DOHH2 (cell line): Measurements from ENCODE around the gene UBIAD1.

Experiments used
- H3F3A ChIP-seq: fragments of 200-600 bp; sonication (generic), shearing (Covaris generic); 2 replicates; pipeline ENCODE4 v1.6.0; 2016; ENCODE audit warnings: antibody characterized with exemption, mild to moderate bottlenecking; ENCODE audit not compliant: control insufficient read depth, insufficient read depth
- H3K27ac ChIP-seq: fragments of 200-600 bp; sonication (generic); 2 replicates; pipeline ENCODE4 v1.5.1; 2014; ENCODE audit warnings: low read depth, mild to moderate bottlenecking, low read length, moderate library complexity
- H3K27me3 ChIP-seq: fragments of 200-600 bp; sonication (generic); 2 replicates; pipeline ENCODE4 v1.6.1; 2014; ENCODE audit warnings: mild to moderate bottlenecking, low read length, mixed read lengths; ENCODE audit not compliant: control insufficient read depth
- H3K36me3 ChIP-seq: fragments of 200-600 bp; sonication (generic); 2 replicates; pipeline ENCODE4 v1.6.1; 2014; ENCODE audit warnings: mild to moderate bottlenecking, low read length, moderate library complexity, mixed read lengths; ENCODE audit not compliant: control insufficient read depth
- H3K4me1 ChIP-seq: fragments of 200-600 bp; sonication (generic); 2 replicates; pipeline ENCODE4 v1.6.1; 2014; ENCODE audit warnings: mild to moderate bottlenecking, low read length, mixed read lengths; ENCODE audit not compliant: control insufficient read depth
- H3K4me2 ChIP-seq: fragments of 200-600 bp; sonication (generic); 2 replicates; pipeline ENCODE4 v1.6.0; 2014; ENCODE audit warnings: mild to moderate bottlenecking, low read length, moderate library complexity
- H3K4me3 ChIP-seq: fragments of 200-600 bp; sonication (generic); 2 replicates; pipeline ENCODE4 v1.5.1; 2014; ENCODE audit warnings: mild to moderate bottlenecking, low read length, mixed read lengths
- H3K79me2 ChIP-seq: fragments of 200-600 bp; sonication (generic); 2 replicates; pipeline ENCODE4 v1.6.1; 2014; ENCODE audit warnings: mild to moderate bottlenecking, low read length, mixed read lengths; ENCODE audit not compliant: control insufficient read depth
- H3K9me2 ChIP-seq: fragments of 200-600 bp; sonication (generic); replicated peaks from 2 replicates; pipeline ENCODE4 v1.6.1; 2014; ENCODE audit warnings: mild to moderate bottlenecking, low read length, mixed read lengths; ENCODE audit not compliant: control insufficient read depth
- H3K9me3 ChIP-seq: fragments of 200-600 bp; sonication (generic); 2 replicates; pipeline ENCODE4 v1.6.1; 2014; ENCODE audit warnings: antibody characterized with exemption, low read length, mixed read lengths; ENCODE audit not compliant: control insufficient read depth, insufficient read depth
- H4K20me1 ChIP-seq: fragments of 200-600 bp; sonication (generic); 2 replicates; pipeline ENCODE4 v1.6.0; 2014; ENCODE audit warnings: low read depth, mild to moderate bottlenecking, antibody characterized with exemption, low read length, moderate library complexity; ENCODE audit not compliant: control insufficient read depth, insufficient read depth
- CTCF ChIP-seq: fragments of 200-600 bp; sonication (generic); IDR thresholded peaks from one replicate; pipeline ENCODE4 v1.5.1; 2014; ENCODE audit warnings: antibody characterized with exemption, mild to moderate bottlenecking, low read depth, low read length; ENCODE audit not compliant: poor library complexity, severe bottlenecking
- EZH2phosphoT487 ChIP-seq: fragments of 200-600 bp; sonication (generic); IDR thresholded peaks from 2 replicates; pipeline ENCODE4 v1.6.1; 2017; ENCODE audit warnings: borderline replicate concordance, mild to moderate bottlenecking, antibody characterized with exemption, low read length, moderate library complexity, mixed read lengths

UBIAD1 gene

GRCh38 chr1:11289064-11289463 is 16.1 kb downstream of the UBIAD1 start:
- Histone ChIP-seq H3K9me3 (no peaks in the 10 kb centered on the region), H3K9me2 (no peaks in the 10 kb centered on the region), H3K4me3 (no peak overlapping the region), H3K36me3 (peaks cover 30% of the 10 kb centered on the region), H3K27ac (no peak overlapping the region), H4K20me1 (no peaks in the 10 kb centered on the region), H3K4me1 (no peaks in the 10 kb centered on the region), H3K79me2 (peaks cover 24% of the 10 kb centered on the region), H3K4me2 (no peak overlapping the region), H3K27me3 (no peaks in the 10 kb centered on the region), H3F3A (no peaks in the 10 kb centered on the region)
- TF ChIP-seq CTCF (no peak), EZH2phosphoT487 (no peak)

GRCh38 chr1:11291049-11291448 is 18.1 kb downstream of the UBIAD1 start:
- TF ChIP-seq EZH2phosphoT487 = no peak
- no peak for TF ChIP-seq CTCF

GRCh38 chr1:11293856-11294255 is 20.9 kb downstream of the UBIAD1 start:
- Histone ChIP-seq H3K9me3 (no peaks in the 10 kb centered on the region), H3K4me1 (no peaks in the 10 kb centered on the region), H3K79me2 (no peaks in the 10 kb centered on the region), H3F3A (no peaks in the 10 kb centered on the region), H3K4me2 (no peak overlapping the region), H4K20me1 (0 out of 2 replicates have a peak, but pooled peaks cover 3% of the 10 kb centered on the region), H3K36me3 (peaks cover 15% of the 10 kb centered on the region), H3K27ac (no peak overlapping the region), H3K4me3 (no peak overlapping the region), H3K27me3 (no peaks in the 10 kb centered on the region), H3K9me2 (no peaks in the 10 kb centered on the region)
- TF ChIP-seq EZH2phosphoT487 (no peak), CTCF (no peak)

More at GRCh38 chr1:11291049-11291448, 18.1 kb downstream of the UBIAD1 start:
- H3K4me2 ChIP-seq = no peak overlapping the region
- H3K9me3 ChIP-seq = no peaks in the 10 kb centered on the region
- peaks cover 25% of the 10 kb centered on the region for H3K36me3 ChIP-seq
- H3F3A ChIP-seq = no peaks in the 10 kb centered on the region
- H3K4me1 ChIP-seq = no peaks in the 10 kb centered on the region
- no peaks in the 10 kb centered on the region for H4K20me1 ChIP-seq
- H3K79me2 ChIP-seq = peaks cover 8% of the 10 kb centered on the region
- no peak overlapping the region for H3K27ac ChIP-seq
- H3K27me3 ChIP-seq = no peaks in the 10 kb centered on the region
- H3K9me2 ChIP-seq = no peaks in the 10 kb centered on the region
- no peak overlapping the region for H3K4me3 ChIP-seq

- Histone ChIP-seq H3K4me1 (no peaks in the 10 kb centered on the region), H3K9me2 (no peaks in the 10 kb centered on the region), H4K20me1 (0 out of 2 replicates have a peak, but pooled peaks cover 3% of the 10 kb centered on the region), H3K27ac (no peak overlapping the region), H3F3A (no peaks in the 10 kb centered on the region), H3K4me3 (no peak overlapping the region), H3K27me3 (no peaks in the 10 kb centered on the region), H3K9me3 (no peaks in the 10 kb centered on the region), H3K36me3 (peaks cover 15% of the 10 kb centered on the region), H3K79me2 (no peaks in the 10 kb centered on the region), H3K4me2 (no peak overlapping the region)
- TF ChIP-seq CTCF (no peak), EZH2phosphoT487 (no peak)
Observed at GRCh38 chr1:11294951-11295350, 22.0 kb downstream of the UBIAD1 start.
